Measurements from ENCODE around the gene NAALADL2.

DNA sequence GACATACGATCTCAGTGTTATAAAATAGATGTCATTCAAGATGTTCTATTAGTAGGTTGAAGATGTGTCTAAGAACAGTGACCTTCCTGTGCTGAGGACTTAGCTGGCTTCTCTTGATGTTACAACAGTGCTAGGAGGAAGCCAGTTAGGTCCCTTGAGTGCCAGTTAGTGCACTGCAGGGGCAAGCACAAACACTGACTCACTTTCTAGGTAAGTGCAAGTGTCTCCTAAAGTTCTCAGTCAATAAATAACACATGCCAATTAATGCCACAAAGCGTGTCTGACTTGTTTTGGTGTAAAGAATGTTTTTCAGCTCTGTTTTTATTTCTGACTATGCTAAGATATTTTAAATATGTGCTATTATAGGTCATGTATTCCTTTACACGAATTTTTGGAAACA is 211.8 kb downstream of the NAALADL2 start:
- TF ChIP-seq EZH2 (IDR thresholded peaks at IDR 0.05) = no peak
- TF ChIP-seq CTCF (IDR thresholded peaks at IDR 0.05) = no peak

All from neural progenitor cell (in vitro differentiated cells).